ENCODE results near the gene KLF16. TPM values are rescaled to one million over a fixed set of nuclear protein-coding genes. Genes with fewer than 3 reads are reported as not detected.
A peak's percentile ranks its signal among the peaks of the same experiment; 100 is the strongest.
"Not testable (repeated sequence)": the region's sequence is repeated elsewhere in the genome, so short reads cannot be mapped to it uniquely, and the experiment has no call there.

KLF16 gene
- total RNA-seq, 1 experiment from 2014 or later = 27.9 TPM

DNA sequence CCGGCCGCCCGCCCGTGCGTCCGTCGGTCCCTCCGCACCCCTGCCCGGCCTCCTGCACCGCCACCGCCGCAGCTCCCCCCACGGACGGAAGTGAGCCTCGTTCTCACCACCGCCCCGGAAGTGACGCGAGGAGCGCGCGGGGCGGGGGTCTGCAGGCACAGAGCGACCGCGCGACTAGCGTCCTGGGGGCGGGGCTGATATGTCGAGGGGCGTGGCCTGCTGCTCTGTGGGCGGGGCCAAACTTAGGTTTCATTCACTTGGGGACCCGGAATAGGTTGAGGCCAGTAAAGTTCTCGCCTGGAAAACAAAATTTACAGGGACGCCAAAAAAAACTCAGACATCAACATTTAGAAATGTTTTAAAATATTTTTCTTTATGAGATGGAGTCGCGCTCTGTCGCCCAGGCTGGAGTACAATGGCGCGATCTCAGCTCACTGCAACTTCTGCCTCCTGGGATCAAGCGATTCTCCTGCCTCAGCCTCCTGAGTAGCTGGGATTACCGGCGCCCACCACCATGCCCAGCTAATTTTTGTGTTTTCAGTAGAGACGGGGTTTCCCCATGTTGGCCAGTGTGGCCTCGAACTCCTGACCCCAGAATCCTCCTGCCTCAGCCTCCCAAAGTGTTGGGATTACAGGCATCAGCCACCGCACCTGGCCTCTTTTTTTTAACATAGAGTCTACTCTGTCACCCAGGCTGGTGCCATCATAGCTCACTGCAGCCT is 22.2 kb upstream of the KLF16 start, which contains the start of gene ABHD17A:
ABHD17A (minus strand) TSS at position 99 of the 722 bp plus-strand sequence. CDS start 3,930 bp downstream, outside the sequence.
- in situ Hi-C loops (cut with HindIII; ENCODE audit: low sequenced_read_pairs) = not testable (repeated sequence)
- peak; percentile 91 for DNase-seq (ENCODE audit: low spot score)

DNA sequence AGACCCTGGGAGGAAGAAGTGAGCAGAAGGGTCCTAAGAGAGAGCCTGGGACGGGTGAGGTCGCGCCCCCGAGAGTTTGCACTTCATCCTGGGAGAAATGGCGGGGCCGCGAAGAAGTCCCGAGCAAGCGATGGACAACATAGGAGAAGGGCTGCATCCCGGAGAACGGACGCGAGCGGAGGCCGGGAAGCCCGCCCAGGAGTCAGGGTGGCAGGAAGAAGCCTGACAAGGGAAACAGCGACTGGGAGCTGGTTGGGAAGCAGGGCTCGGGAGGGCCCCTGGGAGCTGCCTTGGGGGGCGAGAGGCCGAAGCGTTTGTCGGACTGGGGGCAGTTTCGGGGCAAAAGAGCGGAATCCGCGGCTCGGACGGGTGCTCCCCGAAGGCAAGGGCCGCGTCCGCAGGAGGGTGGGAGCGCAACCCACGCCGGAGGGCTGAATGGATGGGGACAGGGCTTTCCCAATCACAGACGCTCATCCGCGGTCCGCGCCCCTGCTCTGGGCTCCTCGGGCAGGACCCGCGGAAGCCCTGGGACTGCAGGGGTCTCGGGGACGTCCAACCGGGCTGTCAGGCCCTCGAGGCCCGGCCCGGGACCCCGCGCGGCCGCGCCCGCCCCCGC is 21.4 kb upstream of the KLF16 start:
- DNase-seq (ENCODE audit: low spot score) = no peak
- in situ Hi-C loops (cut with HindIII; ENCODE audit: low sequenced_read_pairs) = no loop called here

DNA sequence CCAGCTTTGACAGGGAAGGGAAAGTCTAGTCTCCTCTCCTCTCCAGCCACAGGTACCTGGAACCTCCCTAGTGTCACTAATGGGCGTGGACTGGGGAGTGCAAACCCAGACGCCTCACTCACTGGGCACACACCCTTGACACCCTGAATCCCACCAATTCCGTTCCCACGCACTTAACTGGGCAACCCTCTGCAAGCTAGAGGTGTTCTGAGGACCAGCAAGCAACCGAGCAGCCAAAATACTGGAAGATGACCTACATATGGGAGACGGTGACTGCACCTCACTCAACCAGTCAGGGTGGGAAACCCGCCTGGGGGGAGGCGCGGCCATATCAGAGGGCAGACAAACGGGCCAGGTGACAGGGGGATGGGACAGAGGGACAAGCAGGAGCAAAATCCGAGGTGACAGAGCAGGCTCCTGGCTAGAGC is 20.9 kb upstream of the KLF16 start:
- in situ Hi-C loops (cut with HindIII; ENCODE audit: low sequenced_read_pairs) = no loop called here

DNA sequence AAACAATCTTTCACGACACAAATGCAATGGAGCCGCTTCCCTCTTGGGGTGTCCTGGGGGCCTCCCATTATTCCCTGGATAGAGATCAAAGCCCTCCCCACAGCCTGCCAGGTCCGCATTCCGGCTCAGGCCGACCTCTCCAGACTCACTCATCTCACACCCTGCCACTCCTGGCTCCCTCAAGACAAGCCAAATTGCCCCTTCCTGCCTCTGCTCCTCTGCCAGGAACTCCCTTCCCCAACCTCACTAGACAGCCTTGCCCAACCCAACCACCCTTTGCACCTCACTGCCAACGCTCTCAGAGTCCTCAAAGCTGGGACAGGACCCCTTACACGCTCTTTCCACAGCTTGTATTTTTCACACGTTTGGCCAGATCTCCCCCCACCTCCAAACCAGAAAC is 20.4 kb upstream of the KLF16 start:
- in situ Hi-C loops (cut with HindIII; ENCODE audit: low sequenced_read_pairs) = no loop called here

More for the DNA sequence above, 20.9 kb upstream of the KLF16 start:
- peak; percentile 17 for DNase-seq (ENCODE audit: low spot score)

DNA sequence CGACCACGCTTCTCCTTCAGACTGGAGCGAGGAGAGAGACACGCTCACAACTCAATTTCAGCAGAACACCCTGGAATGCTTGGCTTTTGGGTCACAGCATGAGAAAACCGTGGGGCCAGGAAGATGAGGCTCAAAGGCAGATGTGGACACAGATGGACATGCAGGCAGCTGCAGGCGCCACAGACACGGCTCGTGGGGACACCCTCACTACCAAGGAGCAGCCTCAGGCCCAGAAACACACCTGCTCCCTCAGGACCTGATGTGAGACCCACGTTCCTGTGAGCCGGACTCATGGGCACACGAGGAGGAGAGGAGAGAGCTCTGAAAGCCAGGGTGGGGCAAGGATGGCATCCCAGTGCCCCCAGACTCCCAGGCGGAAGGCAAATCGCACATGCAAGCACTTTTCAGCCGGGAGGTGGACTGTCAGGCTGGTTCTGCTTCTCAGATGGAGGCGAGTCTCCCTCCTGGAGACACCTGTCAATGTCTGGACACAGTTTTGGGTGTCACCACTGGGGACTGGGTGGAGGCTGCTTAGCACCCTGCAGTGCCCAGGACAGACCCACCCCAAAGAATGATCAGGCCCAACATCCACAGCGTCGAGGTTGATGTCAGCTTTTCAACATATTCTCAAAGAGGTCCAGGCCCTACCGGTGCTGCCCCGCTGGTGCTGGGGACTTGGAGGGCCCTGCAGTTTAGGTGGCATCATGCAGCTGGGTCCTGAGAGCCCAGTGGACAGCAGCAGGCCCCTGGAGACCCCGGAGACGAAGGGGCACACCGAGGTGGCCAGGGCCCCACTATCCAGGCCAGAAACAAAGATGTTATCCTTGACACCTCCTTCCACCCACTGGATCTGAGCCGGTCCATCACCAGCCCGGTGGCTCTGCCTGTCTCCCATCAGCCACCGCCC is 19.7 kb upstream of the KLF16 start:
- peak; percentile 15 for DNase-seq (ENCODE audit: low spot score)
- in situ Hi-C loops (cut with HindIII; ENCODE audit: low sequenced_read_pairs) = no loop called here

More for the DNA sequence above, 20.4 kb upstream of the KLF16 start:
- DNase-seq (ENCODE audit: low spot score) = no peak

DNA sequence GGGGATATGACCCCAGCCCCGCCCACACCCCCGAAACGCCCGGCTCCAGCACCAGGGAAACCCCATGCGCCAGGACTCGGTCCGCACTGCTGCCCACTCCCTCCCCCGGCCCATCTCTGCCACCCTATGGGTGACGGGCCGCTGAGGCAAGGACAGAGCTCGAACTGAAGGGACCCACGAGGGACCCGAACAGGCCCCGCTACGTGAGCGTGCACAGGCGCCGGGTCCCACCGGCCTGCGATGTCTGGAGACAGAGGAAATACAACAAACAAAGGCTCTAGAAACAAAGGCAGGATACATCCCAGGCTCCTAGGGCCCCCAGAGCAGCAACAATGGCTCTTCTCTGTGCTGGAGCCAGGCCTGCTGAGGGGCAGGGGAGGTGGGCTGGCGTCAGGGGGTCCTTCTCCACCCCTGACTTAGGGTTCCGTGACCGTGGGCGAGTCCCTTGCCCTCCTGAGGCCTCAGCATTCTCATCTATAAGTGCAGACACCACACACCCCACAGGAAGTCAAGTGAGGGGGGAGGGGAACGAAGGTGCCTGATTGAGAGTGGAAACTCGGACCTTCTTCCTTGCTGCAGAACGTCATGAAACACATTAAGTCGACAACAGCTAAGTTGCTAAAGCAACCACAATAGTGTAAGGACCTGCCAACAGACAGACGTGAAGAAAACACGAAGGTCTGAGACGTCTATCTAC is 18.9 kb upstream of the KLF16 start:
- peak; percentile 25 for DNase-seq (ENCODE audit: low spot score)
- in situ Hi-C loops (cut with HindIII; ENCODE audit: low sequenced_read_pairs) = no loop called here

DNA sequence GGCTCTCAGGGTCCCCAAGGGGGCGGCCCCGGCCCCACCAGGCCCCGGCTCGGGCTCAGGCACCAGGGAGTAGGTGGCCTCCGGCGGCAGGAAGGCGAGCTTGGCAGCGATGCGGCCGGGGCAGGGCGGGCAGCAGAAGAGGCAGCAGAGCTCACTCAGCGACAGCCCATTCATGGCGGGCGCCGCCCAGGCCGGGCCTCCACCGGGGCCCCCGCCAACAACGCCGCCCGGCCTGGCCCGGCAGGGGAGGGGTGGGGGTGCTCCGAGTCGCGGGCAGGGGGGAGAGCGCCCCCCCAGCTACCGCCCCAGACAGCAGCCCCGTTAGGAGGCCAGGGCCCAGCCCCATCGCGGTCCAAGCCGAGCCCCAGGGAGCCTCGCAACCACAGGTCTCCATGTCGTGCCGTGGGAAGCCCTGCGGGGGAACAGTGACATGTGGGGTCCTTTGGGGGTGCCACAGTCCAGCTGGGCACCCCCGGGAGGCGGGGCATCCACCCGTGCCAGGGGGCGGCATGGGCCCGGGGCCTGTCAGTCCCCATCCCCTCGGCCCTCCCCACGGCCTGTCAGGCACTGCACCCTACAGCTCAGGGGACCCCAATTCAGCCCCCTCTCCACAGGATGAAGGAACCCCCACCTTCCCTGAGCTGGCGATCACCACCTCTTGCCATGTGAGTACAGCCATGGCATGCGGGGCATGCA is 18.2 kb upstream of the KLF16 start:
- DNase-seq (ENCODE audit: low spot score); in situ Hi-C loops (cut with HindIII; ENCODE audit: low sequenced_read_pairs): not testable (repeated sequence)

DNA sequence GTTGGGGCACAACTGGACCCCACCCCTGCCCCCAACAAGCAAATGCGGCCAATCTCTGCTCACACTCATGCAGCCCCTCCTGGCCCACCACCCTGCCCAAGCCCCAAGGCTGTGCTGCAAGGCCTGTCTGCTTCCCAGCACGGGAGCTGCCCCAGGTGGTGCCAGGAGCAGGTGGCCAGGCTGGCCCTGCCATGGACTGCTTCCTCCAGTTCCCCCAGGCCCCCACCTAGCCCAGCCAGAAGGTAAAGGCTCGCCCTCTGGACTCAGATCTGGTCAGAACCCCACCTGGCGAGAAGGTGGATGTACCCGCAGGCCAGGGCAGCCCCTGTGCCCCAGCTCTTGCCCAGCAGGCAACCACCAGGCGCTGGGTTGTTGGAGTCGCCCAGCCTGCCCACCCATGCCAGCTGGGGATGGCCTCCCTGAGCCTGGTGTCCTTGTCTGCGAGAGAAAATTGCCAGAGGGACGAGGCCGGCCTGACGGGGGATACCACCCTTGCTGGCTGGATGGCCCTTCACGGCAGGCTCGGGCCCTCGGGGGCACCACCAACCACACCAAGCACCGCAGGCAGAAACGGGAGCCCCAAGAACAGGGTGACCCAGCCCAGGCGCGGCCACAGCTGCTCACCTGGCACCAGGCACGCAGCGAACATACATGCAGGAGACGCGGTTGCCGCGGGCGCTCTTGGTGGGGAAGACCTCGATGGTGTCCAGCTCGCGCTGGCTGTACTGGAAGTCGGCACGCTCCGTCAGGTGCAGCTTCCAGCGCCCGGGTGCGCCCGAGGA is 17.4 kb upstream of the KLF16 start:
- DNase-seq (ENCODE audit: low spot score) = peak; percentile 79
- in situ Hi-C loops (cut with HindIII; ENCODE audit: low sequenced_read_pairs) = no loop called here

DNA sequence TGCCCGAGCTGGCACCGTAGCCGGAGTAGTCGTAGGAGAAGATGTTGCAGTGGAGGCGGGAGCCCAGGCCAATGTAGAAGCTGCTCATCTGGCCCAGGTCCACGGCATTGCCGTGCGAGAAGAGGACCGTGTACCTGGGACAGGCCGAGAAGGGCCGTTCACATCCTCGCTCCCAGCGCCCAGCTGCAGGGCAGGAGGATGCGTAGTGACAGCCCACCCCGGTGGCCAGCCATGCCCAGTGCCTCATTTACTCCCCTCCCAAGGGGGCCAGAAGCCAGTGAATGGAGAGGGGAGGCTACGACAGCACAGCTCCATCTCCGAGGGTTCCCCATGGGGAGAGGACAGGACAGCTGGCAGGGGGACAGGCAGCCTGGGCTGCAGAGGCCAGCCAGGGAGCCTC is 16.6 kb upstream of the KLF16 start:
- DNase-seq (ENCODE audit: low spot score) = peak; percentile 14
- in situ Hi-C loops (cut with HindIII; ENCODE audit: low sequenced_read_pairs) = not testable (repeated sequence)

DNA sequence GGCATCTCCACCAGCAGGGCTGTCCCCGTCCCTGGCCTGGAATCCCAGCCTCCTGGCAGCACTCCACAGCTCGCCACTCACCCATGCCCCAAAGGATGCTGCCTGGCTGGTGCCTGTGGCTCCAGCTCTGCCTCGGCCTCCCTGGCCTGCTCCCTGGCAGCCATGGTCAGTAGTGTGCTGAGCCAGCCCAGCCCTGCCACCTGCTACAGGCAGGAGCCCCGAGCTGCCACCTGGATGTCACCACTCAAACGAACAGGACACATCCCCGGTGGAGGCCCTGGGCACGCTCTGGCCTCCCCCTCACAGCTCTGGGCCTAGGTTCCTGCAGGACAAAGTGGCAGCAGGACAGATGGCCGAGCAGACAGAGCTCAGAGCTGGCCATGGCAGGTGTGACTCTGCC is 15.2 kb upstream of the KLF16 start:
- in situ Hi-C loops (cut with HindIII; ENCODE audit: low sequenced_read_pairs) = not testable (repeated sequence)
- peak; percentile 73 for DNase-seq (ENCODE audit: low spot score)

DNA sequence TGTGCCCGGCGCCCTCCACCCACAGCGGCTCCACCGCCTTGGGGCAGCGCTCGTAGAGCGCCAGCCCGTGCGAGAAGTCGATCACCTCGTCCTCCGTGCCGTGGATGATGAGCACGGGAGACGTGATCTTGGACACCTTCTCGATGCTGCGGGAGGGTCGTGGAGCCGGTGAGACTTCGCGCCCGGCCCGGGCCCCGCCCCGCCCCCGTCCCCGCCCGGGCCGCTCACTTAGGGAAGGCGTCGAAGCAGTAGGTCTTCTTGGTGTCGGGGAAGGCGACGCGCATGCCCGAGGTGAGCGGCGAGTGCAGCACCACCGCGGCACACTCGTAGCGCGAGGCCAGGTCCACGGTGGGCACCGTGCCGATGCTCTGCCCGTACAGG is 13.9 kb upstream of the KLF16 start:
- in situ Hi-C loops (cut with HindIII; ENCODE audit: low sequenced_read_pairs); DNase-seq (ENCODE audit: low spot score): not testable (repeated sequence)

DNA sequence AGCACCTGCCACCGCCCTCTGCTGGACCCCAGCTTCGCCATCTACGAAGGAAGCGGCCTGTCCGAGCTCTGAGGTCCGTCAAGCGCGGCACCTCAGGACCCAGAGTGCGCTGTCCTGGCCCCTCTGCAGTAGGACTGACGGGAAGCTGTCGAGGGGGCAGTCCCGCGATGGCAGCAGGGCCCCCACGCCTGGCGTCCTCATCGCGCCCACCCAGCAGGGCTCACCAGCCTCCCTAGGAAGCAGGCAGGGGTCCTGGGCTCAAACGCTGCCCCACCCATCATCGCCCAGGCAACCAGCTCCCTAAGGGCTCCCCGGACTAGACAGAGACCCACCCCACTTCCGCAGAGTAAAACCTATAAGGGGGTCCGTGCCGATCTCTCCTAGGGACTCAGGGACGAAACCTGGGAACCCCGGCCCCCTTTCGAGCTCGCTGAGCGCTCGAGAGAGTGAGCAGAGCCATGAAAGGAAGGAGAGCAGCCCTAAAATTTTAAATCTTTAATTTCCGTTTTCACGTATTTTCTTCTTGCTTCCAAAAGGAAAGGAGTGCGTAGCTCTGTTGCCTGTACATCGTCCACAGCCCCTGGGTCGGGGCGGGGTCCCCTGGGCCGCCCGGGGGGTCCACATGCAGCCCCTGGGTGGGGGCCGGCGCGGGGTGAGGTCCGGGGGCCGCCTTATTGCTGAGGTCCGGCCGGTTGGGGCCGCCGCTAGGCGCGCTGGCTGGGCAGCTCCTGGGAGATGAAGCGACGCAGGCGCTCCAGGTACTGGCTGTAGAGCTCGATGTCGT is 13.3 kb upstream of the KLF16 start:
- DNase-seq (ENCODE audit: low spot score); in situ Hi-C loops (cut with HindIII; ENCODE audit: low sequenced_read_pairs): not testable (repeated sequence)

DNA sequence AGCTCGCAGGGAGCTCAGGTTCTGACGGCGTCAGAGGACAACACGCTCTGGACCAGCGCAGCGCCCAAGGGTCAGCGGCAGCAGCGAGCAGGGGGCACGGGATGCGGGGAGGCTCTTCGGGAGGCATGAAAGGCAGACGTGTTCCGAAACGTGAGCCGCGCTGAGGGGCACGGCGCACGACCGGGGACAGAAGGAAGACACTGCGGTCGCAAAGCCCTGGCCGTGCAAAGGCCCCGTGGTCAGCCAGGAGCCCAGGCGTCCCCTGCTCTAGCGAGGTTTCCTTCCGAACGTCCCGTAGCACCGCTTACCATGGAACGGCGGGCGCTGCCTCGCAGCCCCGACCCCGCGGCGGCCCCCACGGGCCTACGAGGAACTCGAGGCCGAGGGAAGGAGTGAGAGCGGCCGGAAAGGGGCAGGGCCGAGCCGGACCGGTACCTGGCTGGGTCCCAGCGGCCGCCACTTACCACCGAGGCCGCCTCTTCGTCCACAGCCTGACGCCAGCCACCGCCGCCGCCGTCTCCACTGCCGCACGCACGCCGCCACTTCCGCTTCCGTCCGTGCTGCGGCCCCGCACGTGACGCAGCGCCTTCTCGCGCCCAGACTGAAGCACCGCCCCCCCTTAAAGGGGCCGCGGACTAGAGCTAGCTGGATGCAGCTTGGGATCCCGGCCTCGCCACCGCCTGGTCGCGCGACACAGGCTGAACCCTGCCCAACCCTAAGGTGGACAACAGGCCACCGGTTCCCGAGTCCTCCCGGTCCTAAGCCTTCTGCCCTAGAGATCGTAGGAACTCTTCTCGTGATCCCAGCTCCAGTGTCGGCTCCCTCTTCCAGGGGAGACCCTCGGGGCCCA is 12.5 kb upstream of the KLF16 start:
- in situ Hi-C loops (cut with HindIII; ENCODE audit: low sequenced_read_pairs) = no loop called here
- peak; percentile 93 for DNase-seq (ENCODE audit: low spot score)

DNA sequence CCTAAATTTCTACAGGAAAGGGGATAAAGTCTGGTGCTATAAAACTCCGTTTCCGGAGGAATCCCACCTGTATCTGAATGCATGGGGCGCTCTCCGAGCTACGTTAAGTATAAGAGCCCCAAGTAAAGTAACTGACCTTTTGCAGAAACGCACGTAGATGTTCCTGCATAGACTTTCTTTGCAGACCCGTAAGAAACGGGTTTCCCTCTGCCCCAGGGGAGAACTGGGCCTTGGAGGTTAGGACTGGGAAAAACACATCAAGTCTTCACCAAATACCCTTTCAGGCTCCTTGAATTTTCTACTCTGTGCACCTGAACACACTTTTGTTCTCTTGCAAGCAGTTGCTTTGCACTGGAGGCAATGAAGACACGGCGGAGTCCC is 11.9 kb upstream of the KLF16 start:
- in situ Hi-C loops (cut with HindIII; ENCODE audit: low sequenced_read_pairs); DNase-seq (ENCODE audit: low spot score): not testable (repeated sequence)

DNA sequence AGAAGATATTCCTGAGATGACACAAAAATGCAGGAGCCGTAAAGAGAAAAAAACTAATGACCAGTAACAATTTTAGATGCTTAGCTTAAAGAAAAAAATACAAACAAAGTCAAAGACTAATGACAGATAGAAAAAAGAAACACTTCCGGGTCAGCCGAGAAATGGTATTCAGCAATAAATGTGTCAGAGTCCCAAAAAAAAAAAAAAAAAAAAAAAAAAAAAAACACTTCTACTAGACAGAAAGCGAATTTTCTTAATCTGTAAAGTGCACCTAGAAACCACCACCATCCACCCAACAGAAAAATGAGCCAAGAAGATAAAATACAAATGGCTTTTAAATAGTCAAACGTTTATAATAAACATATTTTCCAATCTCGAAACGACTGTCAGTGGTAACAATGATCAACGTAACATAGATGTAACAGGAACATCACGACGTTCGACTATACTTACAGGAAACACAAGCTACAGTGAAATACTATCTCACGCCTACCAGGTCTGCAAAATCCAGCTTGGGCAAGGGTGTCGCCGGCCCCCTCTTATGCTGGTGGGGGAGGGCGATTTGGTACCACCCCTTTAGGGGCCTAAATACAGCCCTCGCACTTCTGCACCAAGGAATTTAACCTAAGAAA is 11.3 kb upstream of the KLF16 start:
- no peak for DNase-seq (ENCODE audit: low spot score)
- in situ Hi-C loops (cut with HindIII; ENCODE audit: low sequenced_read_pairs) = no loop called here
